ENCODE measurements around the gene NDUFS5. TPM values are rescaled to one million over a fixed set of nuclear protein-coding genes. Genes with fewer than 3 reads are reported as not detected.

The NDUFS5 gene
- total and polyA plus RNA-seq, 2 experiments from 2014 or later = 1,004 to 1,045 TPM

DNA sequence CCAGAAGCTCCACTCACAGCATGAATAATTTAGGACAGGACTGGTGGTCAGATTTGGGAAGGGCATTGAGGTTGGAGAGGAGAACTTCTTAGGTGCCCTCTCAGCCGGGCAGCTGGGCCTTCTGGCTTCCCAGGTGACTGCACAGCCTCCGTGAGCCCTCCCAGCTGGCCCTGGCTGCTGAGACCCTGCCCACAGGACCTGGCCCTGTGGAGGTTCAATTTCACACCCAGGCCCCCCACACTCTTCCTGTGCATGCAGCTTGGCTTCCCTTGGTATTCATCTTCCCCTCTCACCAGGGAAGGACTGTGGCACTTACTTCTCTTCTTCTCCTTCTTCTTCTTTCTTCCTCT is 50.6 kb downstream of the NDUFS5 start:
- Histone ChIP-seq H3K27ac (no peak overlapping the region), H3K4me1 (ENCODE audit: low read depth) (no peaks in the 10 kb centered on the region), H3K9me3 (ENCODE audit: low read depth) (no peaks in the 10 kb centered on the region), H3K27me3 (no peaks in the 10 kb centered on the region), H3K36me3 (no peaks in the 10 kb centered on the region), H3K4me3 (no peak overlapping the region)
- DNase-seq (ENCODE audit: low read depth in 1 of 2, low spot score in 1 of 2) = no peak
- no peak for TF ChIP-seq CTCF (IDR thresholded peaks at IDR 0.05; ENCODE audit: low read depth, low read length)

DNA sequence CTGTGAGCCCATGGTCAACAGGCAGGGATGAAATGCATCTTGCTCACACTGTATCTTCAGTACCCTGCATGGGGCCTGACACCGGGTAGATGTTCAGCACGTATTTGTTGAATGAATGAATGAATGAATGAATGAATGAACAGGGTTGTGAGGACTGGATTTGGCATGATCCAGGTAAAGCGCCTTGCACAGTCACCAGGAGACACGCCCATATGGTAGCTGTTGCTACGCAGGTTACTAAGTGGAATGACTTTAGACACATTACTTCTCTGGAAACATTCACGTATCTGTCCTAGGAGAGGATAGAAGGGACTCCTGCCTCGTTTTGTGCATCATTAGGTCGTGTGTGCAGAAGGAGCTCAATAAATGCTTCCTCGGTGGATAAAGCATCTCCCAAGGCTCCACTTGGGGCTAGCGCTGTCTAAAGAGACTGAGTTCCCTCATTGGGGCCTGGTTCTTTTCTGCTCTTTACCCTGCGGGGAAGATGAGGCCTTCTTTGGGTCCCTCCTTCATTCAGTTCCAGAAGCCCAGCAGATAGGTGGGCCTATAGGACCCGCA is 54.2 kb downstream of the NDUFS5 start:
- Histone ChIP-seq H3K27ac (peak overlapping the region; percentile 60), H3K36me3 (no peaks in the 10 kb centered on the region), H3K27me3 (peaks cover 19% of the 10 kb centered on the region), H3K4me1 (ENCODE audit: low read depth) (no peaks in the 10 kb centered on the region), H3K4me3 (peak overlapping the region; percentile 95), H3K9me3 (ENCODE audit: low read depth) (no peaks in the 10 kb centered on the region)
- no peak for DNase-seq (ENCODE audit: low read depth in 1 of 2, low spot score in 1 of 2)
- no peak for TF ChIP-seq CTCF (IDR thresholded peaks at IDR 0.05; ENCODE audit: low read depth, low read length)

DNA sequence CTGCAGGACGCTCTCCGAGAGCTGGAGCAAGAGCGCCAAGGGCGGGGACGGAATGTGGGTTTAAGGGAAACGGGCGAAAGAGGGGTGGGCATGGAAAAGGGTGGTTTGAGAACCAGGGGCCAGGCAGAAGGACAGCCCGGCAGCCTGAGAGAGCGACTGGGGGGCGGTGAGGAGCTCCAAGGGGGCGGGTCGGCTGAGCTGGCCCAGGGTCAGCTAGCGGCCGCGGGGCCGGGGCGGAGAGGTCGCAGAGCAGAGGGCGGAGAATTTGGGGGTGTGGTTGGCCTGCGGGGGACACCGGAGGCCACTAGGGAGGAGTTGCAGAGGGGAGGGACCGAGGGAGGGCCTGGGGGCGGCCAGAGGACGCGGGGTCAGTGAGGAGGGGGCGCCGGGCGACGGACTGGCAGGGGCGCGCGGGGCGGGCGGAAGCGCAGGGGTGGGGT is 54.7 kb downstream of the NDUFS5 start:
- H3K9me3 ChIP-seq (ENCODE audit: low read depth) = no peaks in the 10 kb centered on the region
- peaks cover 19% of the 10 kb centered on the region for H3K27me3 ChIP-seq
- H3K4me3 ChIP-seq = peak overlapping the region; percentile 95
- no peaks in the 10 kb centered on the region for H3K36me3 ChIP-seq
- peak overlapping the region; percentile 60 for H3K27ac ChIP-seq
- peak in 1 of 2 donors; percentile 76 for DNase-seq (ENCODE audit: low read depth in 1 of 2, low spot score in 1 of 2)
- TF ChIP-seq CTCF (IDR thresholded peaks at IDR 0.05; ENCODE audit: low read depth, low read length) = no peak
- no peaks in the 10 kb centered on the region for H3K4me1 ChIP-seq (ENCODE audit: low read depth)

- TF ChIP-seq CTCF (IDR thresholded peaks at IDR 0.05; ENCODE audit: low read depth, low read length) = no peak
- H3K36me3 ChIP-seq = no peaks in the 10 kb centered on the region
- peaks cover 19% of the 10 kb centered on the region for H3K27me3 ChIP-seq
- no peak overlapping the region for H3K27ac ChIP-seq
- no peaks in the 10 kb centered on the region for H3K9me3 ChIP-seq (ENCODE audit: low read depth)
- H3K4me3 ChIP-seq = peak overlapping the region; percentile 95
- H3K4me1 ChIP-seq (ENCODE audit: low read depth) = peaks cover 3% of the 10 kb centered on the region
- peak in 1 of 2 donors; percentile 67 for DNase-seq (ENCODE audit: low read depth in 1 of 2, low spot score in 1 of 2)
Measured at GRCh38 chr1:39081271-39082009, 55.3 kb downstream of the NDUFS5 start.

DNA sequence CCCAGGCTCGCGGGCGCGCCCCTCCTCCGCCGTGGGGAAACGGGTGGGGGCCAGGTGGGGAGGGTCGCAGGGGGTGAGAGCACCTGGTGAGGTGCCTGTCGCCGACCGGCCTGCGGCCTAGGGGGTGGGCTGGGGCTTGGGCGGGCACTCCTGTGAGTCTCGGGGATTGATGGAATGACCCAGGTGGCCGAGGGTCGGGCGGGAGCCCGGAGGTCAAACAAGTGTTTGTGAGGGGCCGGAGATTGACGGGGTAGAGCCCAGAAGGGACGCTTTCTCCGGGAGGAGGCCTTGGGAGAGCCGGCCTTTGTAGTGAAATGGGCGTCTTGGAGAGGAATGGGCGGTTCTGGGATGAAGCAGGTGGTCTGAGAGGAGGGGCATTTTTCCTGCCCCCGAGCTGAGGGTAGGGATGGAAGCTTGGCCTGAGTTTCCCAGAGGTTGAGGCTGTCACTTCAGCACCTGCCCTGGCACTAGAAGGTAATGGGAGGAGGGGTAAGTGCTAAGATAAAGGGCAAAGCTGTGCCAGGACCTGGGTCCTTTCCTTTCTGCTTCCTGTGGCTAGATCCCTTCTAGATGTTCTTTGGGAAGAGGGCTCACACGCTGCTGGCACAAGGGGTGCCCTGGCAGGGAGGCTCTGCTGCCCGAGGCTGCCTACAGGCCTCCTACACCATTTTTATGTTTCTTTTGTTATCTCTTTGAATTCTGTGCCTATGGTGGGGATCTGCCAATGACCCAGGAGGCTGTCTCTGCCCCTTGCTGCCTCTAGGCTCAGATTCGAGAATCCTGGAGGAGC is 56.1 kb downstream of the NDUFS5 start:
- Histone ChIP-seq H3K27ac (no peak overlapping the region), H3K4me1 (ENCODE audit: low read depth) (peaks cover 10% of the 10 kb centered on the region), H3K36me3 (no peaks in the 10 kb centered on the region), H3K9me3 (ENCODE audit: low read depth) (no peaks in the 10 kb centered on the region), H3K4me3 (peak overlapping the region; percentile 95), H3K27me3 (peaks cover 19% of the 10 kb centered on the region)
- no peak for DNase-seq (ENCODE audit: low read depth in 1 of 2, low spot score in 1 of 2)
- TF ChIP-seq CTCF (IDR thresholded peaks at IDR 0.05; ENCODE audit: low read depth, low read length) = no peak

Measured in cardiac muscle cell (in vitro differentiated cells and primary cell).